Activated CD8-positive, alpha-beta T cell treated with anti-CD3 and anti-CD28 coated beads, Interleukin-2, amount 10 ng/mL, durations not matched to agents 7 days and 5 days (primary cell): ENCODE results near the gene NT5C3B. TPM values are rescaled to one million over a fixed set of nuclear protein-coding genes. Genes with fewer than 3 reads are reported as not detected.

Experiments
- ATAC-seq: fragments of 150-1000 bp; cut with Tn5 transposase; one replicate; pipeline ENCODE4 v1.10.0; 2021; ENCODE audit warnings: moderate library complexity
- CTCF ChIA-PET: fragments of 350-600 bp; sonication (Branson Sonifier 250); formaldehyde crosslinking; loops from one replicate; lab custom pipeline; 2021; ENCODE audit warnings: antibody characterized with exemption; lab: Charles Lee
- POLR2A ChIA-PET: fragments of 350-600 bp; sonication (Branson Sonifier 250); formaldehyde crosslinking; loops from one replicate; lab custom pipeline; 2021; ENCODE audit warnings: antibody characterized with exemption; lab: Charles Lee
- DNase-seq: peaks from one replicate; pipeline ENCODE4 v3.0.0-alpha.2; 2020
- H3K27ac Mint-ChIP-seq: one replicate; pipeline ENCODE4 v1.8.0; 2021; ENCODE audit warnings: mild to moderate bottlenecking, mixed read lengths
- H3K27me3 Mint-ChIP-seq: one replicate; pipeline ENCODE4 v1.8.0; 2021; ENCODE audit warnings: low read depth, mixed read lengths
- H3K36me3 Mint-ChIP-seq: one replicate; pipeline ENCODE4 v1.8.0; 2021; ENCODE audit warnings: low read depth, mixed read lengths
- H3K4me1 Mint-ChIP-seq: one replicate; pipeline ENCODE4 v1.8.0; 2021; ENCODE audit warnings: low read depth, mixed read lengths
- H3K4me3 Mint-ChIP-seq: one replicate; pipeline ENCODE4 v1.8.0; 2021; ENCODE audit warnings: mild to moderate bottlenecking, mixed read lengths
- H3K9me3 Mint-ChIP-seq: one replicate; pipeline ENCODE4 v1.8.0; 2022; ENCODE audit warnings: mixed read lengths; ENCODE audit not compliant: insufficient read depth
- total RNA-seq, 2 experiments: library from RNA; stranded (reverse); gene quantifications; one replicate each; pipeline ENCODE4 v1.2.3, GENCODE V29; 2021

NT5C3B gene
- total RNA-seq, 2 experiments from 2014 or later: 15.7 to 17.8 TPM

DNA sequence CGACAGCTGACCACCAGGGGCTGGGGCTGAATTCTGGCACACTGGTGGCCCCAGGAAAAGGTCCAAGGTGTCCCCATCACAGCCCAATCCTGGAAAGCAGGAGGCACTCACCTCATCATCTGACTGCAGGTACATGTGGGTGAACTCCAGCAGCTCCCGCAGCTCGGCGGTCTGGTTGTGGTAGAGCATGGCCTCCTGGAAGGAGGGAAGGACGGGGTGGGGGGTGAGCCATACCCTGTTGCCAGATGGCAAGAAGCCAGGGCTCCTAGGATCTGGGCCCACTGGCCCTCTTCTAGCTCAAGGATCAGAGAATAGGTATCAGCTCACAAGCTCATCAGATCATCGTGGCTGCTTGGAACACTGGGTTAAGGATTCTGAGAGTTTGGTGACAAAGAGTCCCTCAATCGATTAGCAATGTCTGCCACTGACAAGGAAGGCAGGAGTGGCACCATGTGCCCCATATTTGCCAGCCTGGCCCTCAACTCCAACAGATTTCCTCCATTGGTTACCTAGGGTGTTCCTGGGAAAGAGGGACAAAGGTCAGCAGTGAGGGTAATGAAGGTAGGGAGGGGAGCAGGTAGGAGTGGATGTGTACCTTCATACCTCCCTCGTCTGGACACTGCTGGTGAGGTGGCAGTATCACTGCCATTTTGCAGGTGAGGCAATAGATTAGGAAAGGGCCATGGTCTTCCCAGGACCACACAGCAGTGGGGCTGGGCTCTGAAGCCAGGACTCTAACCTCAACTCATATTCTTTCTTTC lies 29.2 kb downstream of the NT5C3B start:
- no peak overlapping the region for H3K4me3 Mint-ChIP-seq
- H3K9me3 Mint-ChIP-seq: no peaks in the 10 kb centered on the region
- H3K27ac Mint-ChIP-seq: no peak overlapping the region
- peaks cover 2% of the 10 kb centered on the region for H3K36me3 Mint-ChIP-seq
- no peak for DNase-seq
- ChIA-PET POLR2A (no interaction called here), CTCF (no interaction called here)
- peaks cover 5% of the 10 kb centered on the region for H3K27me3 Mint-ChIP-seq
- no peak for ATAC-seq
- H3K4me1 Mint-ChIP-seq: peaks cover 4% of the 10 kb centered on the region

DNA sequence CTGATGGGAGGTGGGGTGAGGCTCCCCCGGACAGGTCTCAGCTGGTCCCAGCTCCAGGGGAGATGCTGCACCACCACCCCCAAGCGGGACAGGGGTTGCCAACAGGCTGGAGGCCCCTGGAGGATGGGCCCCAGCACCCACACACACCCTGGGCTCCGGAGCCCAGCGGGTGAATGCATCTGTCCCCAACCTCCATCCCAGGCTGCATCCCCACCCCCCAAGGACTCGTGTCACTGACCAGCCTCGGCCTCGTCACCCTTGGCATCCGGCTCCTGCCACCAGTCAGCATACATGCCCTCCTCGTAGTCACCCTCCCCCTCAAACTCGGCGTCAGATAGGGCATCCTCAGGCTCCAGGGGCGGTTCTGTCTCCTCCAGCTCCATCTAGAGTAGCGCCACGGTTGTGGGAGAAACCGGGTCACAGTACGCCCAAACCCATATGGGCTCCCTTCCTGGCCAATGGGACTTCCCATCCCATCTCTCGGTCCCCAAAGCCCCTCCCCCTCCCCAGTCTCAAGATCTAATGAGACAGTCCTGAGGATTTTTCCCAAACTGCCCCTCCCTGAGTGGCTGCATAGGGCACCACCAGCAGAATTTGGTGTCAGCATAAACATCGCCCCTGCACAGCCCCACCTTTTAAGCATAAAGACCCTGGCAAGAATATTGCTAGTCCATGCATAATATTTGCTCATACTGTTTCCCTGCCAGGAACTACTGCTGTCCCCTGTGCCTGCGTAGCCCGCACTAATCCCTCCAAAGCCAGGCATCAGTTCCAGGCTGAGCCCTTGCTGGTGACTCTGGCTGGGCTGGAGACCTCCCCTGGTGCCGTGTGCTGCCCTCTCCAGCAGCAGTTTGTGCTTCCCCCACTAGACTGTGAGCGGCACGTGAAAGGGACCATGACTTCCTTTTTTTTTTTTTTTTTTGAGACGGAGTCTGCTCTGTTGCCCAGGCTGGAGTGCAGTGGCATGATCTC lies 32.7 kb downstream of the NT5C3B start:
- ChIA-PET POLR2A (no interaction called here), CTCF (interaction anchor here (1.3 kb wide), 1 partner anchor 12 kb away, joined by 4 read pairs; no protein-coding TSS in a partner anchor)
- Mint-ChIP-seq H3K4me3 (no peak overlapping the region), H3K9me3 (no peaks in the 10 kb centered on the region), H3K27ac (no peak overlapping the region), H3K27me3 (no peaks in the 10 kb centered on the region), H3K4me1 (peaks cover 5% of the 10 kb centered on the region), H3K36me3 (no peaks in the 10 kb centered on the region)
- no peak for DNase-seq
- no peak for ATAC-seq

DNA sequence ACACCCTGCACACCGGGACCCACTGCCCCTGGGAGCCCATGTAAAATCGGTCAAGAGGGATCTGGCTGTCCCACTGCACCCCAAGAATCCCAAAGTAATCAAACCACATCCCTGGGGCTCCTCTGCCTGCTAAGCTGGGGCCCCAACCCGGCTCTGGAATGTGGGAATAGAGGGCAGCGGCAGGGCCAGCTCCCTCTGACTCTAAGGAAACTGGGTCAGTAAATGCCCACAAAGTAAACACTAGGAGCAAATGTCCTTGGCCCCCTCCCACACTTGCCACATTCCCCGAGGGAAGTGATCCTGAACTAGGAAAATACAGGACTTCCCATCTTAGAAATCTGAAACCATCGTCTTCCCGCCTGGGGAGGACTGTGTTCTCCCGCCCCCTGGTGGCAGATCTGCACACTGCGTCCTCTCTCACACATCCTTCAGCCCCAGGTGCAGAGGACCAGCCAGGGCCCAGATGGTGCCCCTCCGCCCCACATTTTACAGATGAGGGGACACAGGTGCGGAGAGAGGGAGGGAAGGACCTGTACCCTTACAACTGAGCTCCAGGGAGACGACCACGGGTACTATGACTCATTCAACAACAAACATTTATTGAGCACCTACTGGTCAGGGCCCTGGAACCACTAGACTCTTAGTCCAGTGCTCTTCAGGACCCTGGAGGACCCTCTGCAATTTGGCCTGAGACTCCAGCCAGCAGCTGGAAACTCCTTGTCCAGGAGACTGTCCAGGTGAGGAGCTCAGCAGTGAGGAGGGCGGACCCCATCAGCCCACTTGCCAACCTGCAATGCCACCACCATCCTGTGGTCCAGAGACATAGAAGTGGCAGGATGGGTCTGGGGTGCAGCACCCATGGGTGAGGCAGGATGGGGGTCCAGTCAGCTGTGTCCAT lies 34.4 kb downstream of the NT5C3B start:
- H3K36me3 Mint-ChIP-seq: no peaks in the 10 kb centered on the region
- H3K9me3 Mint-ChIP-seq: no peaks in the 10 kb centered on the region
- POLR2A ChIA-PET: interaction anchor here (0.6 to 0.9 kb wide), 2 partner anchors 10 to 64 kb away, joined by 3 read pairs; no protein-coding TSS in a partner anchor
- CTCF ChIA-PET: interaction anchor here (0.6 to 2.4 kb wide), 18 partner anchors 10 to 113 kb away, joined by 3 to 37 read pairs (median 5); partner anchors contain the start of genes HAP1, JUP, KLHL11 and P3H4
- ATAC-seq (peak; percentile 84), DNase-seq (peak; percentile 82)
- H3K27ac Mint-ChIP-seq: no peak overlapping the region
- H3K4me1 Mint-ChIP-seq: peaks cover 5% of the 10 kb centered on the region
- no peak overlapping the region for H3K4me3 Mint-ChIP-seq
- no peaks in the 10 kb centered on the region for H3K27me3 Mint-ChIP-seq

DNA sequence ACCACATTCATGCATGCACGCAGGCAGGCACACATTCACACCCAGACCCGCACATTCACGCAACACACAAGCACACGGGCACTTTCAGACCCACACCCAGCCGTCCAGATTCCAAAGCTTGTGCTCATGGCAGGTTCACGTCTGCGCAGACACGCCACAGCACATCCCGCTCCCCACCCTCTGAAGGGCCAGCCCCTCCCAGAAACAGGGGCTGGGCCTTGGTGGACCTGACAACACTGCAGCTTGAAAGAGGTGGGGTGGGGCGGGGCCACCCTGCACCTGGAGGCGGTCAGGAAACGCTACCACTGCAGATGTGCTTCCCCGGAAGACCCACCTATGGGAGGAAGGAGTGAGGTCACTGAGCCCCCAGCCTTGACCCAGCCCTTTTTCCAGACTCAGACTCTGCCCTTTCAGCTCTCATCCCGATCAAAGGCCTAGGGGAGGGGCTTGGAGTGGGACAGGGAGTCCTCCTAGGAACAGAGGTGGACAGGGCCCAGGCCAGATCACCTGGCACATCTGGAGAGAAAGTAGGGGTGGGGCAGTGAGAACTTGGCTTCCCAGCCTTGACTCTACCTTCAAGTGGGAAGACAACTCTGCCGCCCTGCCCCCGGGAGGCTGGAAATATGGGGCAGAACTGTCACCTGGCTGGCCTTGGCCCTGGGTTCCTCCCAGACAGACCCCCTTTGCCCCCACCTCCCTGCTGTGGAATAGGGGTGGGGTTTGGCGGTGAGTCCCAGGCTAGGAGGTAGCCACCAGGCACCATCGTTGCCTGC lies 35.2 kb downstream of the NT5C3B start:
- Mint-ChIP-seq H3K36me3 (no peaks in the 10 kb centered on the region), H3K9me3 (no peaks in the 10 kb centered on the region), H3K4me3 (no peak overlapping the region), H3K27ac (no peak overlapping the region), H3K4me1 (peaks cover 5% of the 10 kb centered on the region), H3K27me3 (no peaks in the 10 kb centered on the region)
- DNase-seq (no peak), ATAC-seq (peak; percentile 29)
- CTCF ChIA-PET: interaction anchor here (0.6 to 2.4 kb wide), 15 partner anchors 10 to 86 kb away, joined by 3 to 37 read pairs (median 6); partner anchors contain the start of genes HAP1, JUP, KLHL11 and P3H4
- POLR2A ChIA-PET: interaction anchor here (0.9 kb wide), 1 partner anchor 63 kb away, joined by 3 read pairs; no protein-coding TSS in a partner anchor

DNA sequence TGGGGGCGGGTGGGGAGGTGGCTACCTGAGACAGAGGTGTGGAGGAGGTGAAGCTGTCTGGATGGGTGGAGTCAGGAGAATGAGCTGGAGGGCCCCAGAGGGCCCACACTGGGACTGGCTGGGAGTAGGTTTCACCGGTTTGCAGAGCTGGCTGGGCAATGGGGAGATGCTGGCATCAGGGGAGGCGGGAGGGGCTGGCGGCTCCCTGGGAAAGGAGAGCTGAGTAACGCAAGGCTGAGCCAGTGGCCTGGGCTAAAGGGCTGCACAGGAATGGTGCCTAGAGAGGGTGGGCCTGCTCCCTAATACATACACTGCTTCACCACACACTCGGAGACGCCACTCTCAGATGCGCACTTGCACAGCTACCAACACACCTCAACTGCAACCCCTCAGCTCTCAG lies 36.7 kb downstream of the NT5C3B start:
- POLR2A ChIA-PET: interaction anchor here (1.2 kb wide), 1 partner anchor 60 kb away, joined by 3 read pairs; no protein-coding TSS in a partner anchor
- CTCF ChIA-PET: interaction anchor here (1.8 to 2.1 kb wide), 3 partner anchors 11 to 62 kb away, joined by 6 to 15 read pairs (median 10); partner anchors contain the start of gene JUP
- Mint-ChIP-seq H3K36me3 (no peaks in the 10 kb centered on the region), H3K9me3 (no peaks in the 10 kb centered on the region), H3K27ac (no peak overlapping the region), H3K27me3 (no peaks in the 10 kb centered on the region), H3K4me3 (no peak overlapping the region), H3K4me1 (peaks cover 5% of the 10 kb centered on the region)
- DNase-seq: no peak
- no peak for ATAC-seq

DNA sequence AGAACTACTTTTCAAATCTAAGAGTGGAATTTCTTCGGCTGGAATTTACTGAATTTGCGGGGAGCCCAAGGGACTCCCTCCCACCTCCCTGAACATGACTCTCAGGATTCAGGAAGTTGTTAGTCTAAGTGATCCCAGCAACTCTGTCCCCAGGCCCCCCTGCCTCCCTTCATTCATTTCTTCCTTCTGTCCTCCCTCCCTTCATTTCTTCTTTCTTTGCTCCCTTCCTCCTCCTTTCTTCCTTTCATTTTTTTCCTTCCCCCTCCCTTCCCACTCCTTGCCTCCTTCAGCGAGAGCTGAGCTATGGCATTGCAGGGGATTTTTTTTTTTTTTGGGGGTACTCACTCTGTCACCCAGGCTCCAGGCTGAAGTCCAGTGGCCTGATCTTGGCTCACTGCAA lies 38.7 kb downstream of the NT5C3B start:
- no peak overlapping the region for H3K27ac Mint-ChIP-seq
- peaks cover 5% of the 10 kb centered on the region for H3K4me1 Mint-ChIP-seq
- H3K9me3 Mint-ChIP-seq: no peaks in the 10 kb centered on the region
- no peaks in the 10 kb centered on the region for H3K27me3 Mint-ChIP-seq
- DNase-seq: no peak
- no peaks in the 10 kb centered on the region for H3K36me3 Mint-ChIP-seq
- CTCF ChIA-PET: interaction anchor here (1.5 kb wide), 1 partner anchor 11 kb away, joined by 6 read pairs; the partner anchor contains the start of gene JUP
- no peak for ATAC-seq
- H3K4me3 Mint-ChIP-seq: no peak overlapping the region
- POLR2A ChIA-PET: no interaction called here

DNA sequence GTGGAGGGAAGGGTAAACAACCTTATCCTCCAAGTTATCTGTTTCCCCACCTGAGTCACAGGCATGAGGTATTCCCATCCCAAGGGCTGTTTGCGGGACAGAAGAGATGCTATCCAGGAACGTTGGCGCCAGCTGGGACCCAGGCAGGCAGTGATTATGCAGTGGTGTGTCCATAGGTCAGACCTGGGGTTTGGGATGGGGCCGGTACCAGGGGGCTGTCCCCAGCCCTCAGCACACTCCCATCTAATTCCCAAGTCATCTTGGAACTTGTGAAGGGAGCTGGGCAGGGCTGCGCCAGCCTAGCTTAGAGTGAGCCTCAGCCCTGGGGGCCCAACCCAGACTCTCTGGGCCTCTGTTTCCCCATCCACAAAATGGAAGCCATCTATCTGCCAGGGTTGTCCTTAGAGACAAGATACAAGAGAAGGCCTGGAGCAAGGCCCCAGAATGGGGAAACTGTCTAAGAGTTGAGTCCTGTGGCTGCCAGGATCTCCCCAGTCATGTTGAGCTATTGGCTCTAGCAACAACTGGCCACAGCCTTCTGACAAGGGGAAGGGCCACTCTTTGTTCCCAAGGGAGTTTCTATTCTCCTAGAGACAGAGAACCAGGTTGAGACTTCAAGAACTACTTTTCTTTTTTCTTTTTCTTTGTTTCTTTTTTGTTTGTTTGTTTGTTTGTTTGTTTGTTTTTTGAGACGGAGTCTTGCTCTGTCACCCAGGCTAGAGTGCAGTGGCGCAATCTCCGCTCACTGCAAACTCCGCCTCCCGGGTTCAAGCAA lies 39.7 kb downstream of the NT5C3B start:
- H3K36me3 Mint-ChIP-seq: no peaks in the 10 kb centered on the region
- H3K4me1 Mint-ChIP-seq: peaks cover under 1% of the 10 kb centered on the region
- ChIA-PET POLR2A (no interaction called here), CTCF (interaction anchor here (1.1 to 1.5 kb wide), 3 partner anchors 10 to 100 kb away, joined by 3 to 6 read pairs (median 4); partner anchors contain the start of gene JUP)
- H3K27ac Mint-ChIP-seq: no peak overlapping the region
- H3K9me3 Mint-ChIP-seq: no peaks in the 10 kb centered on the region
- H3K27me3 Mint-ChIP-seq: no peaks in the 10 kb centered on the region
- ATAC-seq (no peak), DNase-seq (no peak)
- H3K4me3 Mint-ChIP-seq: no peak overlapping the region

DNA sequence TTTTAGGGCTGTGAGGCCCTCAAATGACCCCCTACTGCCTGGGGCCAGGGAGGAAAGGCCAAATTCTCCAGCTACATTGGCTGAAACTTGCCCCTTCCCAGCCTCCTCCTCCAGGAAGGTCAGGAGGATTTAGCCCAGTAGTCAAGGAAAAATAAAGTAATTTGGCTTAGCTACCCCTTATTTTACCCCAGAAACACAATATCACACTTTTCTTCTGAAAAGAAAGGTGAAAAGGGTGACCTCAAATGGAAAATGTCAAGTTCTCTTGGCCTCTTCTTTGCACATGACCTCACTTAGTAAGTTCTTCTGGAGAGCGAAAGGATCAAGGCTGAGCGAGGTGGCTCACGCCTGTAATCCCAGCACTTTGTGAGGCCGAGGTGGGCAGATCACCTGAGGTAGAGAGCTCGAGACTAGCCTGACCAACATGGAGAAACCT lies 41.5 kb downstream of the NT5C3B start:
- no peak for DNase-seq
- Mint-ChIP-seq H3K27me3 (peaks cover 5% of the 10 kb centered on the region), H3K9me3 (no peaks in the 10 kb centered on the region), H3K4me1 (peaks cover 4% of the 10 kb centered on the region), H3K36me3 (no peaks in the 10 kb centered on the region), H3K27ac (no peak overlapping the region), H3K4me3 (no peak overlapping the region)
- CTCF ChIA-PET: interaction anchor here (1.2 kb wide), 1 partner anchor 9 kb away, joined by 3 read pairs; no protein-coding TSS in a partner anchor
- no peak for ATAC-seq
- POLR2A ChIA-PET: no interaction called here

DNA sequence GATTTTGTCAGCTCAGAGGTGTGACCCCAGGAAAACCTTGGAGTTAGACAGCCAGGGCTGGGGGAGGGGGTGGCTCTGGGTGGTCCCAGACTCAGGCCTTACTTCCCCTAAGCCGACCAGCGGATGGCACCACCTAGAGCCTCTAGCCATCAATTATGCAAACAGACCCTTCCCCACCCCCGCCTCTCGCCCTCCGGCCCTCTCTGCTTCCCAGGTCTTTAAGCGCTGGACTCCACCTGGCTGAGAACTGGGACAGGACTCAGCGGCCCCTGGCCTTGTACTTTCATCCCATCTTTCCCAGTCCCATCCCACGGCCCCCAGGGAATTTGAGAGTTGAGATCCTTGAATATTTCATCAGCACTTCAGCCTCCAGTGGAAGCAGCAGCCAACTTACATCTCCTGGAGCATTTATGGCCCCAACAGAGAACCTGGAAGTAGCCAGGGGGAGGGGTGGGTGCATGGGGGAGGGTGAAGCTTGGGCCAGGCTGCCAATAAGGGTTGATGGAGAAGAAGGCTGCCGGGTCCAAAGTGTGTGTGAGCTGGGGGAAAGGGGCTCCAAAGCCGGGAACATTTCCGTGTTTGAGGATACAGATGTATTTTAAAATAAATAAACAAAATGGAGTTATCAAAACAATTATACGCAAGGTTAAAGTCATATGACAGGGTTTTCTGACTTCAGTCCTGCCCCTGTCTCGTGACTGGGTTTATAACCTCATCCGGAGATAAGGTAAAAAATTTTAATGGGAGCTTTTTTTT lies 42.1 kb downstream of the NT5C3B start:
- H3K4me3 Mint-ChIP-seq: no peak overlapping the region
- peaks cover 5% of the 10 kb centered on the region for H3K27me3 Mint-ChIP-seq
- no peak for ATAC-seq
- no peak for DNase-seq
- peaks cover 4% of the 10 kb centered on the region for H3K4me1 Mint-ChIP-seq
- ChIA-PET POLR2A (no interaction called here), CTCF (interaction anchor here (1.2 kb wide), 1 partner anchor 8 kb away, joined by 3 read pairs; no protein-coding TSS in a partner anchor)
- no peaks in the 10 kb centered on the region for H3K36me3 Mint-ChIP-seq
- no peak overlapping the region for H3K27ac Mint-ChIP-seq
- H3K9me3 Mint-ChIP-seq: no peaks in the 10 kb centered on the region
